Suppressor macrophage treated with lipopolysaccharide for 1 hour (primary cell): ENCODE results near the gene NTN4.
"Not testable (repeated sequence)": the region's sequence is repeated elsewhere in the genome, so short reads cannot be mapped to it uniquely, and the experiment has no call there.

Experiments
- DNase-seq, 3 donors: peaks; one replicate each; pipeline ENCODE4 v3.0.0-alpha.2; 2020 to 2022

Gene NTN4

DNA sequence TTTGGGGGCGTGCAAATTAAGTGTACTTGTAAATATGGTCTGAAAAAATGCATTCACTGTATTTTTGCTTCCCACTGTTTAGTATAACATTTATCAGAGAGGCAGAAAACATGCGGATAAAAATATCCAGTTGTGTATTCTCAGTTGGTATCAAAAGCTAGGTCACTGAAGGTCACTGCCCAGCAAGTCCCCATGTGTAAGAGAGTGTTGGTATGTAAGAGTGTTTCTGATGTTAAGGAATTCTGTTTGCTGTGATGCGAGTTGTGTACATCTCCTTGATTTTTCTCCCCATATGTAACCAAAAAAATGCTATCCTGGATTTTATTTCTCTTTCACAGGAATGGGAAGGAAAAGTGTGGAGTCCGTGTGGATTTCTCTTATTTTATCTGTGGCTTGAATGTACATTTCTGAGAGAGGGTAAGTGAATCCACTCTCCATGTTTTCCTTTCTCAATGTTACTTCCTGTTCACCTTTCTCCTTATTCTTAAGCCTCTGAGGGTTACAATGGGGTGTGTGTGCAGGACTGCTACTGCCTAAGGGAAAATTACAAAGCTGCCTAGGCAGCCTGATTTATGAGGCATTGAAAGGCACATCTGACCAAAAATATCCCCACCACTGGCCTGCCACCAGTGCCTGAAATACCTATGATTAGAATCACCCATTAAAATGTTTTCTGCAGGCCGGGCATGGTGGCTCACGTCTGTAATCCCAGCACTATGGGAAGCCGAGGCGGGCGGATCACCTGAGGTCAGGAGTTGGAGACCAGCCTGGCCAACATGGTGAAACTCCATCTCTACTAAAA, 141.4 kb downstream of the NTN4 start:
- no peak for DNase-seq

DNA sequence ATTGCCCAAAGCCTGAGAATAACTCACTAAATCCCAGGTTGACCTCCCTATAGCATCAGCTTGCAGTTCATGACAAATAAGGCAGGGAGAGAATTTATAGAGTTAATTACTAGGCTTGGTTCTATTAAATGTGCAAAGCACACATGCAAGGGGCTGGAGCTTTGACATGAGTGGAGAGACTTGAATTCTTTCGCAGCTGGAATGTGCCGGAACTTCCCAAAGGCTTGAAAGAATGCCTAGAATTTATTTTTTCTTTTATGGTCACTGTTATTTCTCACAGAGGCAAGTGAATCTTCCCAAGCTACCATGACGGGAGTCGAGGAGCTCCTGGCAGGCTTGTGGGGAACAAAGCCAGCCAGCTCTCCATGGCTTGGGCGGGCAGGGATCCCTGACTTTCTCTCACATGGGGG, 143.8 kb downstream of the NTN4 start:
- DNase-seq = no peak

DNA sequence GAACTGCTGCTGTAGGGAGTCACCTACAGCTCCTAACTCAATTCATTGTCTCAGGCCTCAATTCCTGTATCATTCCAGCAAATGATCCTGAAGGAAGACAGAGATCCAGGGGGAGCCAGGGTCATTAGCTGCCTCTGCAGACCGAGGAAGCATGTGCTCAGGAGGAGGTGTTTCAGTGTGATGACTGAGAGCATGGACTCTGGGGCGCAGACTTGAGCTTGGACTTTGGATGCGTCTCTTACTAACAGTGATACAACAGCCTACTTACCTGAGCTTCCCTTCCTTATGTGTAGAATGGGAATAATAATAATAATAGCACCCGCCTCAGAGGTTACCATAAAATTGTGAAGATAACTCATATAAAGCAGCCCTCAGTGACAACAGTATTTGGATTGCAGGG, 147.3 kb downstream of the NTN4 start:
- DNase-seq = no peak

DNA sequence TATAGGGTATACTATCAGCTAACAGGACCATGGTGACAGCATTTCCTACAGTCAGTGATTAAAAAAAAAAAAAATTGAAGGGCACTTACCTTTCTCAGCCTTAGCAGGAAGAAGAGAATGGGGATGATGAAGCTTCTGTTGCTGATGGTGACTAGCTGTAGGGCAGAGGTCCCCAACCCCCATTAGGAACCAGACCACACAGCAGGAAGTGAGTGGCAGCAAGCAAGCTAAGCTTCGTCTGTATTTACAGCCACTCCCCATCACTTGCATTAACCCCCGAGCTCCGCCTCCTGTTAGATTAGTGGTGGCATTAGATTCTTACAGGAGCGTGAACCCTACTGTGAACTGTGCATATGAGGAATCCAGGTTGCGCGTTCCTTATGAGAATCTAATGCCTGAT, 148.0 kb downstream of the NTN4 start:
- DNase-seq = no peak

DNA sequence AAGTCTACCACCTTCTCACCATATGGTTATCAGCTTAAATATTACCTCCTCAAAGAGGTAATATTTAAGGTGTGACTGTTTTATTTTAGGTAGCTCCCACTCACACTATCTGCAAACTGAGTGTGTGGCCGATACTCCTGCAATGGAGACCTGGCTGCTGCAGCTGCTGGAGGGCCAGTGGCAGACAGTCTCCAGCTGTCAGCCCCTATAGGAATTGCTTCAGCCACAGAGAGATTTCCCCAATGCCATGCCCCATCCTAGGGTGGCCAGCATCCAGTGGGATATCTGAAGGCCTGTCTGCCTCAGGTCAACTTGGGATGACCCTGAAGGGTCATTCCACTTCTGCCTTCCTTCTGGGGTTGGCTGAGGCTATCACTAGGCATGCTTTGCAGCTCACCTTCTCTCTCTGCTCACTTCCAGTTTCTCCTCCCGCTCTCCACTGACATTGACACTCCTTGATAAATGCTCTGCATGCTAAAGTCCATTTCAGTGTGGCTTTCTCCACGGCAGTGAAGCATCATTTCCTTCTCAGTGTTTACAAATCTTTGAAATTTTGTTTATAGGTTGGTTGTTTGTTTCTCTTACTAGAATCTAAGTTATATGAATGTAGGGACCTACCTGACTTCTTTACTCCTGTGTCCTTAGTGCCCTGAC, 149.1 kb downstream of the NTN4 start:
- DNase-seq = no peak

DNA sequence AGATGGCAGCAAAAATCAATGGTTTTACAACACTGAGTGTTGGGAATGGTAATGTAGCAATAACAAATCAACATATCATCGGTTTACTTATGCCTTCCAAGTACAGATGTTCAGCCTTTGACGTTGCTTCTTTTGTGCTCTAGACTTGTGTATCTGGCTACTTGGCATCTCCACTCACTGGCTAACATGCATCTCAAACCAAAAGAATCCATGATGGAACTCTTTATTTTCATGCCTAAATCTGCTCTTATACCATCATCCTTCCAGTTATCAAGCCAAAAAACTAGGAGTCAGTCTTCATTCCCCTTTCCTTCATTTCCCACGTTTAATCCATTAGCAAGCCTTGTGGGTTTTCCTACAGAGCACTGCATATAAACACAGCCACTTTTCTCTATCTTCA, 150.0 kb downstream of the NTN4 start:
- no peak for DNase-seq

DNA sequence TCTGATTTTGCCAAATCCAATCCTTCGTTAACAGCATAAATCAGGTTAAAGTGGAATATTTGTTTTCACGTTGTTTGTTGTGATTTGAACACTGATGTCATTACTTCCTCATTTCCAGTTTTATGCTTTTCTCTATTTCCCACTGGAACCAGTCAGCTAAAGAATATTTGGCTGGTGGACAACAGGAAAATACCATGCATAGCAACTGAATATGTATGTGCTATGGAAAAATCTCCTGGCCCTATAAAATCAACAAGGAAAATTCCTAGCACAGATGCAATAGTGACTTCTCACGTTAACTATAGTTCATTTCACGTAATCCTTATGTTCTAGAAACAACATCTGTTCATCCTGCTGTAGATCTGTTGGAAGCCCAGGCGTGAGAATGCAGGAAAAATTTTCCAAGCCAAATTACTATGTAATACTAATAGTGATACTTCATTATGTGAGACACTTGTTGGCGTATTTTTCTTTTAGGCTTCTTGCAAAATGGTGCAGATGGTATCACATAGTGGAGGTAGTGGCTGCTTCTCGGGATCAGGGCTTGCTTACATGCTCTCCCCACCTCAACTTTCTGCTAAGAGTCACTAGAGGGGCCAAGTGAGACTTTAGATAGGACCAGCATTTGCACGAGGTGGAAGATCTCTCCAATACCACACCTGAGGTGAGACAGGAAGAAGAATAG, 153.0 kb downstream of the NTN4 start:
- no peak for DNase-seq

DNA sequence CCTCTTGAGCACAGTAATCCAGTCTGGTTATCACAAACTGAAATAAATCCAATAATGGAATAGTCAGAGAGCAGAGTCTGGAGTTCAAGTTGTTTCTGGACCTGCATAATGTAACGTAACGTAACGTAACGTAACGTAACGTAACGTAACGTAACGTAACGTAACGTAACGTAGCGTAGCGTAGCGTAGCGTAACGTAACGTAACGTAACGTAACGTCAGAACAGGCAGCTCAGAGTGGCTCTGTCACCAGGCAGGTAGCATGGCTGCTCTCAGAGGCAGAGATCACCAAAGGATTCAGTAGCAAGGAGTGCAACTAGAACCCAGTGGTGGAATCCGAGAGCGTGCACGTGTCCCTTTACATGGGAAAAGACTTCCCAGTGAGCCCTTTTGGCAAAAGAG, 153.6 kb downstream of the NTN4 start:
- DNase-seq = no peak

DNA sequence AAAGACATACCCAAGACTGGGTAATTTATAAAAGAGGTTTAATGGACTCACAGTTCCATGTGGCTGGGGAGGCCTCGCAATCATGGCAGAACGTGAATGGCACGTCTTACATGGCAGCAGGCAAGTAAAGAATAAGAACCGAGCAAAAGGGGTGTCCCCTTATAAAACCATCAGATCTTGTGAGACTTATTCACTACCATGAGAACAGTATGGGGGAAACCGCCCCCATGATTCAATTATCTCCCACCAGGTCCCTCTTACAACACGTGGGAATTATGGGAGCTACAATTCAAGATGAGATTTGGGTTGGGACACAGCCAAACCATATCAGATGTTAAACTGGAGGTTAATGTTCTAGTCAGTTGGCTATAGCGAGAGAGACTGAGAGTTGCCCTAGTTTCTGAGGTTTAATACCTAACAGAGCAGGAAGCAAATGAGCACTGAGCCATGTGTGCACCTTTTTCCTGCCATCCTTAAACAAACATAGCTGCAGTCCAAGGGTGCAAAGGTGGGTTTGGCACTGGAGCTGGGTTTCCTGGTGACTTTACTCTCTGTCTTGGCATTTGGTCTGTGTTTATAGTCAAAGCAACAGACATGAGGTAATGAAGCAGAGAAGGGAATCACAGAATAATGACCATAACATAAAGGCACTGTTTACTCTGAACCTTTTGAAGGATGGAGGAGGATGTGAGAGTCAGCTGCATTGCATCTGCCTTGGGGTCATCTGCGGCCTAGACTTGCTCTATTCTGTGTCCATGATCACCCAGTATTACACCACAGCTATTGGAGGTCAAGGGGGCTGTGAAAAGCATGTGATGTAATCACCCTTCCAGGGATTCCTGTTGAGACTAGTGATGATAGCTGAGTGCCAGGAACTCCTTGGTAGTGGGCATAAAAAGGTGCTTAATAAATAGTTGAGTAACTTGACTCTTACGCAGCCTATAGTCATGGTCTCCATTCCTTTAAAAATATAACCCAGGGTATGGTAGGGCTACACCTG, 155.6 kb downstream of the NTN4 start:
- no peak for DNase-seq

DNA sequence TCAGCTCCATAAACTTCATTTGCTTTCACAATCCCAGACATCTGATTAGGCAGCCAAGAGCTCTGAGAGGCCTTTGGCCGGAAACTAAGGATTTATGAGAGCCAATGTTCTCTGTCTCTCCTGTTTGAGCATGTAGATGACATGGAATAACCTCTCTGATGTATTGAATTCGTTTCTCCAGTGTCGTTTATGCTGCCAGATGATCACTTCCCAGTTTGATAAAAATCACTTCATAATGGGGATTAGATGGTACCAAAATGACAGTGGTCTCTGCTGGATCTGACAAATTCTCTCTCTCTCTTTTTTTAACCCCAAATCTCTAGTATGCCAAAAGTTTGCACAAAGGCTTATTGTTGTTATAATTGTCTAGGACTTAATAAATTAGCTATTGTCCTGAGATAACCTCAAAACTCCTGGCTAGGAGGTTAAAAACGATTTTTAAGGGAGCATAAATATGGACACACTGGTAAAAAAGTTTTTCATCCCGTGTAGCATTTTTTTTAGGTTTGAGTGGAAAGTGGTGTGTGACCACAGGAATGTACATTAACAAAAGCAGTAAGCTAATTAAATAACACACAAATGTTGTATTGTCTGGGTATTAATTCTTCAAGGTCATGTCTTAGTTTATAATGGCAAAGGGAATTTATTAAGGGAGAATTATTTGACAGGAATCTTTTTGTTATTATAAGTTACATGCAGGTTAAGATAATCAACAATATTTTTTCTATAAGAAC, 156.7 kb downstream of the NTN4 start:
- no peak for DNase-seq

DNA sequence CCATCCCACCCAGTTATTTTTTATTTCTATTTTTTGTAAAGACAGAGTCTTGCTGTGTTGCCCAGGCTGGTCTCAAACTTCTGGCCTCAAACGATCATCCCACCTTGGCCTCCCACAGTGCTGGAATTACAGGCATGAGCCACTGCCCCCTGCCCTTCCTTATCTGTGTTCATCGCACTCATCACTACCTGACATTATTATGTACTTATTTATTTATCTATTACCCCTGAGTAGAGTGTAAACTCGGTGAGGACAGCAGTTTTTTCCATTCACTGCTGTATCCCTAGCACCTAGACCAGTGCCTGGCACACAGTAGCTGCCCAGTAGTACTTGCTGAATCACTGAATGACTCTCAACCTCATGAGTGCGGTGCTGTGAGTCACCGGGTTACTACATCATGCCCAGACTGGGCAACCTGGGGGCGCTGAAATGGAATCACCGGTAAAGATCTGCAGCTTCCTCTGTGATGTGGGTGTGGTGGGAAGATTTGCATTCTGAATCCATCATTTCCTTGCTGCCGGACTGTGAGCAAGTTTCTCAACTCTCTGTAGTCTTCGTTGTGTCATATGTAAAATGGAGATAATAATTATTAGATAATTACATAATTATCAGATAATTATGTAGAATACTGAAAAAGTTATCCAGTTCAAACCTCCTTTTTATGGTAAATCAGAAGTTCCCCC, 157.4 kb downstream of the NTN4 start:
- peak; percentile 79 to 88 (median 85) for DNase-seq

DNA sequence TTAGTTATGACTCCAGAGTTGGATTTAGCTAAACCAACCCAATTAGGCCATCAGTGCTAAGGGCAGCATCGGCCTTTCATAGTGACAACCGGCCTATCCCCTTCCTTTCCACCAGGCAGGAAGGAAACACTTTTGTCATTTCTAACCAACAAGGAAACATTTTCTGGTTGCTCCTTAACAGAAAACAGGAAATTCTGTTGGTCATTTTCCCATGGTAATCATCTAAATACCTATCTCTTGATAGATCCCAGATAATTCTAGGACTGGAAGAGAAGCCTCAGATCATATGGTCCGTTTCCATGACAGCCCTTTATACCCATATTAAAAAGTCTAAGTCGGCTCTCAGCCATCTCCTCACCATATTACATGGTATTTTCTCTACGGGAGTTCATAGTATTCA, 160.1 kb downstream of the NTN4 start:
- DNase-seq = no peak

DNA sequence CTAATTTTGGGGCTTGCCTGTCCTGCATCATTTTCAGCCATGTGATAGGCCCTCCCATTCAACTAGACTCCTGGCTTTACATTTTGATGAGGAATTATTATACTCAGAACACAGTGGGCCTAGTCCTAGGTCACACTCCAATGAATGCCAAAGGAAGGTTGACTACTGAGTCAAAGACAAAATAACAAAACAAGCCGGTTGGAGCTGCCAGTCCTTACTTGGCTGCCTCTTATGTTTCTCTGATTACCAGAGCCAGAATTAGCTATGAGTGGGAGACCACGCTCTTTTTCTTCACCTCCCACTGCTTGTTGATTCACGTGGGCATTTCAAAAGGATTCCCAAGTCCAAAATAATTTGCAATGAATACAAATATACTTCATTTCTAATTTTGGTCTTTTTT, 161.2 kb downstream of the NTN4 start:
- no peak for DNase-seq

DNA sequence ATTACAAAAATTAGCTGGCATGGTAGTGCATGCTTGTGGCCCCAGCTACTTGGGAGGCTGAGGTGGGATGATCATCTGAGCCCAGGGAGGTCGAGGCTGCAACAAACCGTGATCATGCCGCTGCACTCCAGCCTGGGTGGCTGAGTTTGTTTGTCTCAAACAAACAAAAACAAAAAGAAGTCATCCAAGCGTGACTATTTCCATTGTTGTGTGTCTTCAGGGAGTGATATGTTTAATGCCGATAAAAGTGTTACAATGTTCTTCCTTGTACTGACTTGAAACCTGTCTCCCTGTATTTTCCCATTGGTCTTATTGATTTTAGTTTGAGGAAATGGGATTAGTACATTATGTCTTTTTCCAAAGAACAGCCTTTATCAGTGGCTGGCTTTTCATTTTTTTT, 163.7 kb downstream of the NTN4 start:
- no peak for DNase-seq

DNA sequence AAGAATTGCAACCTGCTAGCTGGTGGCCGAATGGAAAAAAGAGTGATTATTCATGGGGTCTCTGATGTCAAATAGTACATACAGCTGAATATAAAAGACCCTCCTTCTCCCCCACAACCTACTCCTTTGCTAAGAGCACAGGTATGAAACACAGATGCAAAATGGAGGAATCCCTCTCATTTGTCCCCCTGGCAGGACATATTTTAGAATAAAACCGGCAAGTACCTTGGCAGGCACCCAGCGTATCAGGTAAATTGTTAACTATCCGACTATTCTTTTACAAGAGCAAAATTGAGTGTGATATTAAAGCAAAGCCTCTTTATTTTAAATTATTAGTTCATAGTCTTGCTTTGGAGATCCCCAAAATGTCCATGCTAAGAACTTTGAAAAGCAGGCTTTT, 165.6 kb downstream of the NTN4 start:
- no peak for DNase-seq

DNA sequence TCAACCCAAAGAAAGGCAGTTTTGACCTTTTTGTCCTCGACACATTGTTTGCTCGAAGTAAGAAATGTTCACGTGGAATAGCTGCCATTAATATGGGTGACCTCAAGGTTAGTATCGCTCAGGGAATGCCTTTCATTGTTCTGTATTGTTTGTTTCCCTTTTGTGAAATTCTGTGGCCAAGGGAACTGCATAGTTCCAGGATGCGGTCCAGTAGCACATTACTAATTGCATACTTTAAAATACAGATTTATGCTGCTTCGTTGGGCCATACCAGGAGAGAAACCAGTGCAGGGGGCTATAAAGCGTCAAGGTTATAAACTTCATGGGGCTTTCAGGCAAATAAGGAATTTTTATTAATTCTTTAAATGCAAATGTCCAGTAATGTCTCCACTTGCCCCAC, 166.0 kb downstream of the NTN4 start:
- no peak for DNase-seq

DNA sequence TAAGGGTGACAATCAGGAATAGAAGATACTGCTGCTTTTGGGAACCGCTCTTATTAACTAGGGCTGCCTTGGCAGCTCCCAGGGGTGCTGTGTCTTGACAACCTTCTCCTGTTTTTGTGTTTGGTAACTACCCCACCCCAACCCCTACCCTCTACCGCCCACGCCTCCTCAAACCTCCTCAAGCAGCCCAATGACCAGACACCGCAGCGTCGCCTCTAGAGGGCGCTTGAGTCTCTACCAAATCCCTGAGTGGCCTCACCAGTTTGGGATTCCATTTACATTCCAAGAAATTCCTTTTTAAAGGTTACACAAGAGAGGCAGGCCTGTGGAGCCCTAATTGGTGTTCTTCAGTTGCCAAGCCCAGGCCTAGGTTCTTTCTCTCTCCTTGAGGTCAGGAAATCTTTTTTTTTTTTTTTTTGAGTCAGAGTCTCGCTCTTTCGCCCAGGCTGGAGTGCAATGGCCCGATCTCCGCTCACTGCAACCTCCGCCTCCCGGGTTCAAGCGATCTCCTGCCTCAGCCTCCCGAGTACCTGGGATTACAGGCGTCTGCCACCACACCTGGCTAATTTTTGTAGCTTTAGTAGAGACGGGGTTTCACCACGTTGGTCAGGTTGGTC, 166.9 kb downstream of the NTN4 start:
- peak; percentile 61 to 75 (median 66) for DNase-seq

DNA sequence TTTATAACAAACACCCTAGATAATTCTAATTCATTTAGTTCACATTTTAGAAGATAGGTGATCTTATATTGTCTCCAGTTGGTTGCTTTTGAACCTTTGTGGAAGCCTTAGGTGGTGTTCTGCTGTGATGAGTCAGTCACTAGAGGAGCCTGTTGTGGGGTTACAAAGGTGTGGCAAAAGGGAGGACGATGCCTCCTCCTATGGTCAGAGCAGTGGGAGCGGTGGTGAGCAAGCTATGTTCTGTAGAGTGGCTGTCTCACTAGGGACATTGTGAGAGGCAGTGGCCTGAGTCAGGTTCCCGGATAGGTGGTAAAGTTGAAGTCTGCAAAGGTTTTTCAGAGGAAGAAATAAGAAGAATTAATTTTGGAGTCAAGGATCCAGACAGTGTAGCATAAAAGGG, 167.7 kb downstream of the NTN4 start:
- no peak for DNase-seq

DNA sequence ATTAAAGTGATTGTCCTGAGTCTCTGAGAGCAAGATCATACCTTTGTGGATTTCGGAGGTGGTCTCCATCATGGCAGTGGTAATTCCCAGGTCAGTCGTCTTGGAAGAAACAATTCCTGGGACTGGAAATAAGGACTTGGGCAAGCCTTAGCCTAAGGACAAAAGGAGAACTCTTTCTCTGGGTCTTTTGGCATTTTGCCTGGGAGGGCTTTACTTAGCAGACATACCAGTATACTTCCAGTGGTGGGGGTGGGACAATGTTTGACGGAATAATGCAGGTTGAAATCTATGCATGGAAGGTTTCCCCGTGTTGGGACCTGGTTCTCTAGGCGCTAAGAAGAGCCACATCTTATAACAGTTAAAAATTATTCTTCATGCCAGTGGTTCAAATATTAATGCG, 168.8 kb downstream of the NTN4 start:
- no peak for DNase-seq

DNA sequence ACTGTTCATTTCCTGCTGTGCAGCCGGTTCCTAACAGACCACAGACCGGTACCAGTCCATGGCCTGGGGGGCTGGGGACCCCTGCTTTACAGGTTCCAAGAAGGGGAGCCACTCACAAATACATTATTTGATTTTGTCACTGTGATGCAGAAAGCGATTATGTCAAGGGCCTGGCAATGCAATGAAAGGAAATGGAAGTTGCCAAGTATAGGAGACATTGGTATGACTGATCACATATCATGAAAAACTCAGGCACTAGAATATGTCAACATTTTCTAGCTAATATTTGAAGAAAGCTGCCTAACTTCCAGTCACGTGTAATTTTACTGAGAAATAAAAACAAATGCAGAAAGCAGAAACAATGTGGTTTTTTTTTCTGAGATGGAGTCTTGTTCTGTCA, 170.4 kb downstream of the NTN4 start:
- no peak for DNase-seq

DNA sequence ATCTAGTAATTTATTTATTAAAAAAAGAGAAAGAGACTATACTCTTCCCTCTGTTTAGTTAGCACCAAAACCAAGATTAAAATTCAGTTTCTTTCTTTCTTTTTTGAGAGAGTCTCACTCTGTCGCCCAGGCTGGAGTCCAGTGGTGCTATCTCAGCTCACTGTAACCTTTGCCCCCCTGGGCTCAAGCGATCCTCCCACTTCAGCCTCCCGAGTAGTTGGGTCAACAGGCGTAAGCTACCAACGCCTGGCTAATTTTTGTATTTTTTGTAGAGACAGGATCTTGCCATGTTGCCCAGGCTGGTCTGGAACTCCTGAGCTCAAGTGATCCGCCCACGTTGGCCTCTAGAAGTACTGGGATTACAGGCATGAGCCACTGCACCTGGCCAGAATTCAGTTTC, 174.1 kb downstream of the NTN4 start:
- not testable (repeated sequence) for DNase-seq
